NT2/D1 (cell line): Measurements from ENCODE around the gene CHST8.

Experiments
- SUZ12 ChIP-seq: IDR thresholded peaks from 2 replicates; pipeline ENCODE4 v1.6.1; 2011; ENCODE audit not compliant: insufficient read length, insufficient read depth; ENCODE audit errors: extremely low read depth
- ZNF274 ChIP-seq: IDR thresholded peaks from 2 replicates; pipeline ENCODE4 v1.6.1; 2011; ENCODE audit warnings: mild to moderate bottlenecking, low read depth, low read length

DNA sequence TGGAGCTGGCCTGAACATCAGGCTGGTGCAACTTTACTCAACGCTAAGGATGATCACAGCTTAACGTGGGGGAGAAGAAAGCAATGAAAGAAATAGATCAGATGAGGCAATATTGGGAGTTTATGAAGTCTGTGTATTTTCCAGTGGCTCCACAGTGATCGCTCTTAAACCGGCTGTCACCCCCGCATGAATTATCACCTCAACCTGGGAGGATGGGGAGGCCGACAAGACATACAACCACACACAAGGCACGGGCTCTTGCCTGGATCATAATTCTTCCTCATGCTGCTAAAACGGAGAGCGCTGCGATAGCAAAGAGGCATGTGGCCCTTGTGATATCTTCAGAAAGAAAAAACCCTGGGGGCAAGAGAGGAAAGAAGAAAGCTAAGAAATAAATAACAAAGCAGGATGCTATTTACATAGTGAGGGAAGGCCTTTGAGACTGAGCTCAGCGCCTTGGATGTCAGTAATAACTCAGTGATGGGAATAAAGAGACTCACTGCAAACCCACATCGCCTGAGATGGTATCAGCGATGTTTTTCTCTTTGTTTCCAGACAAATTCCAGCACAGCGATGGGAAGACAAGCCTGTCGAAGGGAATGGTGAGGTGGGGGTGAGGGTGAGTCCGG, 19.1 kb upstream of the CHST8 start:
- no peak for TF ChIP-seq ZNF274
- no peak for TF ChIP-seq SUZ12
